GM23338 (cell line): Measurements from ENCODE around the gene YWHAQ. TPM values are rescaled to one million over a fixed set of nuclear protein-coding genes. Genes with fewer than 3 reads are reported as not detected.
A peak's percentile ranks its signal among the peaks of the same experiment; 100 is the strongest.

Experiments
- ATAC-seq: fragments of 200-7000 bp; cut with Tn5 transposase; 3 replicates; pipeline ENCODE4 v1.9.1; 2020
- DNase-seq: peaks from one replicate; pipeline ENCODE4 v3.0.0-alpha.2; 2015; ENCODE audit warnings: low spot score
- H2AFZ ChIP-seq: fragments of 200-600 bp; sonication (generic); 2 replicates; pipeline ENCODE4 v1.8.0; 2016; ENCODE audit warnings: antibody characterized with exemption, mild to moderate bottlenecking, moderate library complexity
- H3F3A ChIP-seq: fragments of 200-600 bp; sonication (generic); replicated peaks from 2 replicates; pipeline ENCODE4 v1.8.0; 2017; ENCODE audit warnings: antibody characterized with exemption, mixed run types, low read depth
- H3K27ac ChIP-seq: fragments of 200-600 bp; sonication (generic); 2 replicates; pipeline ENCODE4 v1.6.1; 2016; ENCODE audit warnings: low read depth
- H3K27me3 ChIP-seq: fragments of 200-600 bp; sonication (generic); 2 replicates; pipeline ENCODE4 v1.8.0; 2016; ENCODE audit warnings: mild to moderate bottlenecking, mixed run types, moderate library complexity; ENCODE audit not compliant: insufficient read depth
- H3K36me3 ChIP-seq: fragments of 200-600 bp; sonication (generic); 2 replicates; pipeline ENCODE4 v1.8.0; 2016; ENCODE audit warnings: mild to moderate bottlenecking; ENCODE audit not compliant: insufficient read depth
- H3K4me1 ChIP-seq: fragments of 200-600 bp; sonication (generic); 2 replicates; pipeline ENCODE4 v1.8.0; 2016; ENCODE audit warnings: mild to moderate bottlenecking, moderate library complexity; ENCODE audit not compliant: insufficient read depth
- H3K4me2 ChIP-seq: fragments of 200-600 bp; sonication (generic); 2 replicates; pipeline ENCODE4 v1.7.1; 2017; ENCODE audit warnings: mixed run types
- H3K4me3 ChIP-seq: fragments of 200-600 bp; sonication (generic); 2 replicates; pipeline ENCODE4 v1.6.1; 2016; ENCODE audit warnings: mixed run types
- H3K79me2 ChIP-seq: fragments of 200-600 bp; sonication (generic); replicated peaks from 2 replicates; pipeline ENCODE4 v1.8.0; 2017; ENCODE audit warnings: mild to moderate bottlenecking; ENCODE audit not compliant: insufficient read depth
- H3K9me2 ChIP-seq: fragments of 200-600 bp; sonication (generic); 2 replicates; pipeline ENCODE4 v1.8.0; 2017; ENCODE audit not compliant: insufficient read depth
- H4K20me1 ChIP-seq: fragments of 200-600 bp; sonication (generic); replicated peaks from 2 replicates; pipeline ENCODE4 v1.8.0; 2017; ENCODE audit warnings: mild to moderate bottlenecking; ENCODE audit not compliant: insufficient read depth
- H3K27ac Mint-ChIP-seq: 2 replicates; pipeline ENCODE4 v1.8.0; 2020; ENCODE audit warnings: inconsistent platforms, mild to moderate bottlenecking, moderate library complexity, mixed read lengths
- H3K27me3 Mint-ChIP-seq: 3 replicates; pipeline ENCODE4 v1.8.0; 2022; ENCODE audit warnings: low read depth, mild to moderate bottlenecking, moderate library complexity, mixed read lengths, inconsistent platforms; ENCODE audit not compliant: insufficient read depth, poor library complexity
- H3K36me3 Mint-ChIP-seq: 3 replicates; pipeline ENCODE4 v1.8.0; 2021; ENCODE audit warnings: low read depth, mild to moderate bottlenecking, inconsistent platforms, moderate library complexity, mixed read lengths
- H3K4me1 Mint-ChIP-seq: 3 replicates; pipeline ENCODE4 v1.8.0; 2020; ENCODE audit warnings: mild to moderate bottlenecking, inconsistent platforms, mixed read lengths
- H3K4me3 Mint-ChIP-seq: 3 replicates; pipeline ENCODE4 v1.8.0; 2021; ENCODE audit warnings: moderate library complexity, mild to moderate bottlenecking, inconsistent platforms, mixed read lengths
- H3K9me3 Mint-ChIP-seq: 3 replicates; pipeline ENCODE4 v1.8.0; 2020; ENCODE audit warnings: moderate library complexity, mild to moderate bottlenecking, inconsistent platforms, mixed read lengths
- CREB1 ChIP-seq: fragments of 250-450 bp; sonication (Bioruptor Pico); IDR thresholded peaks from 2 replicates; pipeline ENCODE4 v1.5.0; 2020; ENCODE audit warnings: low read depth, mild to moderate bottlenecking, moderate library complexity
- EZH2phosphoT487 ChIP-seq: fragments of 200-600 bp; sonication (generic); IDR thresholded peaks from one replicate; pipeline ENCODE4 v1.8.1; 2018; ENCODE audit warnings: antibody characterized with exemption; ENCODE audit not compliant: unreplicated experiment
- POLR2AphosphoS5 ChIP-seq: IDR thresholded peaks from 2 replicates; pipeline ENCODE4 v1.6.1; 2016; ENCODE audit warnings: antibody characterized with exemption, low read depth
- ZNF114 ChIP-seq: fragments of 250-450 bp; sonication (Bioruptor Pico); IDR thresholded peaks from 2 replicates; pipeline ENCODE4 v1.5.0; 2020; ENCODE audit warnings: mild to moderate bottlenecking, moderate library complexity
- ZNF331 ChIP-seq: fragments of 250-450 bp; sonication (Bioruptor Pico); IDR thresholded peaks from 2 replicates; pipeline ENCODE4 v1.5.0; 2020; ENCODE audit warnings: low read depth, mild to moderate bottlenecking, moderate library complexity
- long read RNA-seq: library from polyadenylated mRNA; unstranded; transcript quantifications from one replicate; pipeline ENCODE4 v2.0.0, GENCODE V29; 2020; ENCODE audit not compliant: unreplicated experiment
- polyA plus RNA-seq: library from polyadenylated mRNA; unstranded; fragments of >200 nt; fragmentation: Nextera tagmentation; extraction: Ambion mirVana; gene quantifications from 2 replicates; pipeline ENCODE4 v1.2.1, GENCODE V29; 2016
- total RNA-seq: library from RNA; depleted of rRNA; stranded (reverse); fragments of >200 nt; shearing (Covaris generic); gene quantifications from 2 replicates; pipeline ENCODE4 v1.2.3, GENCODE V29; 2014; rRNA removed
- TF ChIP-seq, protein P1 (sequence below): IDR thresholded peaks from one replicate; pipeline ENCODE4 v1.6.1; 2018; ENCODE audit warnings: antibody characterized with exemption; ENCODE audit not compliant: unreplicated experiment

The YWHAQ gene
- total RNA-seq (464 and 490 TPM in 2 replicates), polyA plus RNA-seq (248 and 295 TPM in 2 replicates)
- long read RNA-seq, transcript YWHAQ-201 (6 exons, 2,208 nt) = major isoform, 224 of 414 reads
- long read RNA-seq, transcript YWHAQ-202 (5 exons, 2,216 nt) = minor isoform, 171 of 414 reads
- long read RNA-seq, partial matches to known transcripts = 13 of 414 reads
- long read RNA-seq, other reads (novel, unspliced or antisense) = 6 of 414 reads

DNA sequence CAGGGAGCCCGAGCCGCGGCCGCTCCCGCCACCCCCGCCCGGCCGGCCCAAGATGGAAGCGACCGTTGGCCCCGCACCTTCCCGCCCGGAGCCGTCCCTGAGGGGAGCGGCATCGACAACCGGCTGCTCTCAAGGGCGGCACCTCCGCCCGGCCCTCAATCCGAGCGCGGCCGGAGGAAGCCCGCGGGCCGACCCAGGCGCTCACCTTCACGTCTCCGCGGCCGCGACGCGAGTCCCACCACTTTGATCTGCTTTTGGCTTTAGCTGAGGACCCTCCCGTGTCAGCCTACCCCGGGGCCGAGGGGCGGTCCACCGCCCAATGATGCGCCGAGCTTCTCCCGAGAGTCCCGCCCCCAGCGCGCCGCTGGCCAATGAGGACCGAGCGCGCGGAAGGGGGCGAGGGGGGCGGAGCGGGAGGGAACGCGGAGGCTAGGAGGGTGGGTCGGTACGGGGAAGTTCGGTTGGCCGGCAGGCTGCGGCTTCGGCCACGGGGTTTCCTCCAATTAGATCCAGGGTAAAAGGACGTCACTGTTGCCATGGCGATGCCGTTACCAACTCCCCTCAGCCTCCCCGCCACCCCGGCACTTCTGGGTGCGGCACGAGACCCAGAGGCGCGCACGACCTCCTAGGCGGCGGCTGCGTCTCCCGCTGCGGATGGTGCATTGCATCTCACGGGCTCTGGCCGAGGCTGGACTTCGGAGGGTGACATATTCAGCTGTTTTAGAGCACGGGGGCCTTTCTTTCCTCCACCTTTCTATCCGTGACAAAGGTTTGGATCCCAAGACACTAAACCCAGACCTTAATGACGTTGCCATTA, at the start of gene YWHAQ:
TSS of gene YWHAQ (minus strand) at position 262 of the 817 bp plus-strand sequence. CDS start 545 bp downstream, outside the sequence.
- peak within 1 kb of the TSS; percentile 99 for H3K27ac Mint-ChIP-seq
- ATAC-seq = peak; percentile 84
- Histone ChIP-seq H3K36me3 (peaks cover 9% of the 10 kb centered on the region; the same call in 1 of the 2 replicates), H3K4me1 (peaks cover 30% of the 10 kb centered on the region), H3K27me3 (peaks cover 26% of the 10 kb centered on the region), H3K9me2 (no peaks in the 10 kb centered on the region), H2AFZ (peak within 1 kb of the TSS; percentile 99), H3K79me2 (peaks cover 41% of the 10 kb centered on the region), H3K4me2 (peak within 1 kb of the TSS; percentile 95), H3F3A (peaks cover 5% of the 10 kb centered on the region), H3K4me3 (peak within 1 kb of the TSS; percentile 100), H4K20me1 (peaks cover 37% of the 10 kb centered on the region), H3K27ac (peak within 1 kb of the TSS; percentile 97)
- DNase-seq = peak; percentile 100
- peaks cover 45% of the 10 kb centered on the region for H3K4me1 Mint-ChIP-seq
- H3K4me3 Mint-ChIP-seq = peak within 1 kb of the TSS; percentile 99
- peaks cover 43% of the 10 kb centered on the region for H3K36me3 Mint-ChIP-seq
- no peak for TF ChIP-seq ZNF331 (CRISPR knock-in tag)
- TF ChIP-seq CREB1 = peak; percentile 93
- TF ChIP-seq EZH2phosphoT487 = no peak
- TF ChIP-seq ZNF114 (CRISPR knock-in tag) = no peak
- peak; percentile 89 for TF ChIP-seq POLR2AphosphoS5
- H3K27me3 Mint-ChIP-seq = peaks cover 27% of the 10 kb centered on the region
- H3K9me3 Mint-ChIP-seq = 0 out of 3 replicates have a peak, but pooled peaks cover 2% of the 10 kb centered on the region

- no peaks in the 10 kb centered on the region for H3K36me3 ChIP-seq
- H3K9me3 Mint-ChIP-seq = no peaks in the 10 kb centered on the region
- no peaks in the 10 kb centered on the region for H4K20me1 ChIP-seq
- no peaks in the 10 kb centered on the region for H3F3A ChIP-seq
- H3K27me3 Mint-ChIP-seq = peaks cover 4% of the 10 kb centered on the region
- no peak overlapping the region for H2AFZ ChIP-seq
- no peak overlapping the region for H3K27ac ChIP-seq
- H3K27ac Mint-ChIP-seq = no peak overlapping the region
- no peaks in the 10 kb centered on the region for H3K79me2 ChIP-seq
- no peaks in the 10 kb centered on the region for H3K27me3 ChIP-seq
- DNase-seq (no peak), ATAC-seq (no peak)
- H3K9me2 ChIP-seq = no peaks in the 10 kb centered on the region
- TF ChIP-seq, protein P1, sequence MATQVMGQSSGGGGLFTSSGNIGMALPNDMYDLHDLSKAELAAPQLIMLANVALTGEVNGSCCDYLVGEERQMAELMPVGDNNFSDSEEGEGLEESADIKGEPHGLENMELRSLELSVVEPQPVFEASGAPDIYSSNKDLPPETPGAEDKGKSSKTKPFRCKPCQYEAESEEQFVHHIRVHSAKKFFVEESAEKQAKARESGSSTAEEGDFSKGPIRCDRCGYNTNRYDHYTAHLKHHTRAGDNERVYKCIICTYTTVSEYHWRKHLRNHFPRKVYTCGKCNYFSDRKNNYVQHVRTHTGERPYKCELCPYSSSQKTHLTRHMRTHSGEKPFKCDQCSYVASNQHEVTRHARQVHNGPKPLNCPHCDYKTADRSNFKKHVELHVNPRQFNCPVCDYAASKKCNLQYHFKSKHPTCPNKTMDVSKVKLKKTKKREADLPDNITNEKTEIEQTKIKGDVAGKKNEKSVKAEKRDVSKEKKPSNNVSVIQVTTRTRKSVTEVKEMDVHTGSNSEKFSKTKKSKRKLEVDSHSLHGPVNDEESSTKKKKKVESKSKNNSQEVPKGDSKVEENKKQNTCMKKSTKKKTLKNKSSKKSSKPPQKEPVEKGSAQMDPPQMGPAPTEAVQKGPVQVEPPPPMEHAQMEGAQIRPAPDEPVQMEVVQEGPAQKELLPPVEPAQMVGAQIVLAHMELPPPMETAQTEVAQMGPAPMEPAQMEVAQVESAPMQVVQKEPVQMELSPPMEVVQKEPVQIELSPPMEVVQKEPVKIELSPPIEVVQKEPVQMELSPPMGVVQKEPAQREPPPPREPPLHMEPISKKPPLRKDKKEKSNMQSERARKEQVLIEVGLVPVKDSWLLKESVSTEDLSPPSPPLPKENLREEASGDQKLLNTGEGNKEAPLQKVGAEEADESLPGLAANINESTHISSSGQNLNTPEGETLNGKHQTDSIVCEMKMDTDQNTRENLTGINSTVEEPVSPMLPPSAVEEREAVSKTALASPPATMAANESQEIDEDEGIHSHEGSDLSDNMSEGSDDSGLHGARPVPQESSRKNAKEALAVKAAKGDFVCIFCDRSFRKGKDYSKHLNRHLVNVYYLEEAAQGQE = no peak
- H3K4me1 Mint-ChIP-seq = peaks cover 12% of the 10 kb centered on the region
- H3K4me3 ChIP-seq = no peak overlapping the region
- H3K4me3 Mint-ChIP-seq = no peak overlapping the region
- no peak overlapping the region for H3K4me2 ChIP-seq
- no peaks in the 10 kb centered on the region for H3K36me3 Mint-ChIP-seq
- peaks cover 8% of the 10 kb centered on the region for H3K4me1 ChIP-seq
Measured at GRCh38 chr2:9680082-9680481, 49.3 kb upstream of the YWHAQ start.
